ENCODE data around the gene GABBR2. TPM values are rescaled to one million over a fixed set of nuclear protein-coding genes. Genes with fewer than 3 reads are reported as not detected.
A peak's percentile ranks its signal among the peaks of the same experiment; 100 is the strongest.
"Not testable (repeated sequence)": the region's sequence is repeated elsewhere in the genome, so short reads cannot be mapped to it uniquely, and the experiment has no call there.

Gene GABBR2
- total RNA-seq, 4 donors from 2014 or later: 2.4 to 13.6 (median 10.0) TPM

- no peak for DNase-seq
- intact Hi-C loops (cut with DNase I): no loop called here
- H3K4me1 ChIP-seq: no peaks in the 10 kb centered on the region
- TF ChIP-seq POLR2A (IDR thresholded peaks at IDR 0.05): no peak
- TF ChIP-seq, protein P1, sequence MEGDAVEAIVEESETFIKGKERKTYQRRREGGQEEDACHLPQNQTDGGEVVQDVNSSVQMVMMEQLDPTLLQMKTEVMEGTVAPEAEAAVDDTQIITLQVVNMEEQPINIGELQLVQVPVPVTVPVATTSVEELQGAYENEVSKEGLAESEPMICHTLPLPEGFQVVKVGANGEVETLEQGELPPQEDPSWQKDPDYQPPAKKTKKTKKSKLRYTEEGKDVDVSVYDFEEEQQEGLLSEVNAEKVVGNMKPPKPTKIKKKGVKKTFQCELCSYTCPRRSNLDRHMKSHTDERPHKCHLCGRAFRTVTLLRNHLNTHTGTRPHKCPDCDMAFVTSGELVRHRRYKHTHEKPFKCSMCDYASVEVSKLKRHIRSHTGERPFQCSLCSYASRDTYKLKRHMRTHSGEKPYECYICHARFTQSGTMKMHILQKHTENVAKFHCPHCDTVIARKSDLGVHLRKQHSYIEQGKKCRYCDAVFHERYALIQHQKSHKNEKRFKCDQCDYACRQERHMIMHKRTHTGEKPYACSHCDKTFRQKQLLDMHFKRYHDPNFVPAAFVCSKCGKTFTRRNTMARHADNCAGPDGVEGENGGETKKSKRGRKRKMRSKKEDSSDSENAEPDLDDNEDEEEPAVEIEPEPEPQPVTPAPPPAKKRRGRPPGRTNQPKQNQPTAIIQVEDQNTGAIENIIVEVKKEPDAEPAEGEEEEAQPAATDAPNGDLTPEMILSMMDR (IDR thresholded peaks at IDR 0.05): no peak
- H3K9me3 ChIP-seq: no peaks in the 10 kb centered on the region
- H3K27ac ChIP-seq: no peak overlapping the region
- no peak overlapping the region for H3K4me3 ChIP-seq (replicated peaks in 1 of 3)
- 69 to 74% methylated on average over 2 of the region's 2 CpGs for WGBS, 2 donors
- H3K36me3 ChIP-seq: no peaks in the 10 kb centered on the region
- no peaks in the 10 kb centered on the region for H3K27me3 ChIP-seq
These were observed 236.5 kb downstream of the GABBR2 start for GRCh38 chr9:98472216-98472615.

GRCh38 chr9:98471185-98471584 is 237.6 kb downstream of the GABBR2 start:
- no peak overlapping the region for H3K27ac ChIP-seq
- H3K27me3 ChIP-seq: no peaks in the 10 kb centered on the region
- H3K9me3 ChIP-seq: no peaks in the 10 kb centered on the region
- 81 to 82% methylated on average over 3 of the region's 3 CpGs for WGBS, 2 donors
- H3K36me3 ChIP-seq: no peaks in the 10 kb centered on the region
- H3K4me3 ChIP-seq (replicated peaks in 1 of 3): no peak overlapping the region
- DNase-seq: no peak
- no peaks in the 10 kb centered on the region for H3K4me1 ChIP-seq
- TF ChIP-seq POLR2A (IDR thresholded peaks at IDR 0.05): no peak
- TF ChIP-seq, protein P1 (IDR thresholded peaks at IDR 0.05): no peak
- intact Hi-C loops (cut with DNase I): no loop called here

GRCh38 chr9:98468567-98469239 is 240.0 kb downstream of the GABBR2 start:
- Histone ChIP-seq H3K4me1 (no peaks in the 10 kb centered on the region), H3K36me3 (no peaks in the 10 kb centered on the region), H3K4me3 (replicated peaks in 1 of 3) (no peak overlapping the region), H3K27me3 (no peaks in the 10 kb centered on the region), H3K27ac (no peak overlapping the region), H3K9me3 (no peaks in the 10 kb centered on the region)
- TF ChIP-seq, protein P1 (IDR thresholded peaks at IDR 0.05): no peak
- TF ChIP-seq POLR2A (IDR thresholded peaks at IDR 0.05): no peak
- 83 to 96% methylated on average over 5 of the region's 5 CpGs for WGBS, 2 donors
- peak in 1 of 2 donors; percentile 21 for DNase-seq
- intact Hi-C loops (cut with DNase I): no loop called here

GRCh38 chr9:98465799-98466198 is 242.9 kb downstream of the GABBR2 start:
- H3K9me3 ChIP-seq: no peaks in the 10 kb centered on the region
- 69 to 77% methylated on average over 5 of the region's 5 CpGs for WGBS, 2 donors
- H3K27me3 ChIP-seq: no peaks in the 10 kb centered on the region
- no peak overlapping the region for H3K27ac ChIP-seq
- H3K4me1 ChIP-seq: no peaks in the 10 kb centered on the region
- TF ChIP-seq POLR2A (IDR thresholded peaks at IDR 0.05): no peak
- TF ChIP-seq, protein P1 (IDR thresholded peaks at IDR 0.05): no peak
- no peak overlapping the region for H3K4me3 ChIP-seq (replicated peaks in 1 of 3)
- no peaks in the 10 kb centered on the region for H3K36me3 ChIP-seq
- no peak for DNase-seq
- intact Hi-C loops (cut with DNase I): no loop called here

DNA sequence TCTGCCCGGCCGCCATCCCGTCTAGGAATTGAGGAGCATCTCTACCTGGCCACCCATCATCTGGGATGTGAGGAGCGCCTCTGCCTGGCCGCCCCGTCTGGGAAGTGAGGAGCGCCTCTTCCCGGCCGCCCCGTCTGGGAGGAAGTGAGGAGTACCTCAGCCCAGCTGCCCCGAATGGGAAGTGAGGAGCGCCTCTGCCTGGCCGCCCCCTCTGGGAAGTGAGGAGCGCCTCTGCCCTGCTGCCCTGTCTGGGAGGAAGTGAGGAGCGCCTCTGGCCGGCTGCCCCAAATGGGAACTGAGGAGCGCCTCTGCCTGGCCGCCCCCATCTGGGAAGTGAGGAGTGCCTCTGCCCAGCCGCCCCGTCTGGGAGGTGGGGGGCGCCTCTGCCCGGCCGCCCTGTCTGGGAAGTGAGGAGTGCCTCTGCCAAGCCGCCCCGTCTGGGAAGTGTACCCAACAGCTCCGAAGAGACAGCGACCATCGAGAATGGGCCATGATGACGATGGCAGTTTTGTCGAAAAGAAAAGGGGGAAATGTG is 244.5 kb downstream of the GABBR2 start:
- WGBS, 2 donors: 92 to 99% methylated on average over 19 to 26 of the region's 30 CpGs
- H3K4me3 ChIP-seq (replicated peaks in 1 of 3); H3K27ac ChIP-seq; DNase-seq; H3K9me3 ChIP-seq; intact Hi-C loops (cut with DNase I); H3K36me3 ChIP-seq; H3K27me3 ChIP-seq; H3K4me1 ChIP-seq: not testable (repeated sequence)
